CD4-positive, alpha-beta T cell (primary cell): Measurements from ENCODE around the gene MPHOSPH9. TPM values are rescaled to one million over a fixed set of nuclear protein-coding genes. Genes with fewer than 3 reads are reported as not detected.

Experiments
- ATAC-seq: fragments of 200-7000 bp; cut with Tn5 transposase; one replicate; pipeline ENCODE4 v1.10.0; 2022; ENCODE audit warnings: mild to moderate bottlenecking; ENCODE audit not compliant: poor library complexity
- CTCF ChIA-PET: fragments of 350-600 bp; sonication (Branson Sonifier 250); formaldehyde crosslinking; loops from one replicate; lab custom pipeline; 2021; ENCODE audit warnings: antibody characterized with exemption, inconsistent platforms; lab: Charles Lee
- POLR2A ChIA-PET: fragments of 350-600 bp; sonication (Branson Sonifier 250); formaldehyde crosslinking; loops from one replicate; lab custom pipeline; 2021; ENCODE audit warnings: antibody characterized with exemption, inconsistent platforms; lab: Charles Lee
- DNase-seq, 14 experiments: peaks; one replicate each; pipeline ENCODE4 v3.0.0-alpha.2; 2013 to 2020; ENCODE audit warnings: mixed read lengths in 2 of 14
- H3K27ac ChIP-seq, 2 donors: one replicate each; pipeline versions ENCODE4 v1.5.1 to v1.7.0; 2013; ENCODE audit warnings: low read length in 2 of 2, low read depth in 1 of 2, mild to moderate bottlenecking in 1 of 2
- H3K27me3 ChIP-seq, 2 experiments: 1 replicate in 1 of 2; 2 replicates in 1 of 2; pipeline versions ENCODE4 v1.6.1 to v1.7.0; 2013; ENCODE audit warnings: low read length in 2 of 2, control low read depth in 1 of 2, mild to moderate bottlenecking in 1 of 2, moderate library complexity in 1 of 2; ENCODE audit not compliant: insufficient read depth in 2 of 2, control insufficient read depth in 1 of 2
- H3K36me3 ChIP-seq: one replicate; pipeline ENCODE4 v1.6.1; 2013; ENCODE audit warnings: low read length, control low read depth; ENCODE audit not compliant: insufficient read depth
- H3K4me1 ChIP-seq: one replicate; pipeline ENCODE4 v1.6.1; 2013; ENCODE audit warnings: low read length, control low read depth; ENCODE audit not compliant: insufficient read depth
- H3K4me3 ChIP-seq: one replicate; pipeline ENCODE4 v1.5.1; 2013; ENCODE audit warnings: mild to moderate bottlenecking, low read length, moderate library complexity
- H3K9me3 ChIP-seq, 2 experiments: 1 replicate in 1 of 2; 2 replicates in 1 of 2; pipeline versions ENCODE4 v1.6.1 to v1.7.0; 2013; ENCODE audit warnings: low read length in 2 of 2, mild to moderate bottlenecking in 2 of 2, control low read depth in 1 of 2, moderate library complexity in 1 of 2; ENCODE audit not compliant: control insufficient read depth in 1 of 2, insufficient read depth in 1 of 2
- H3K27ac Mint-ChIP-seq: one replicate; pipeline ENCODE4 v1.8.0; 2020; ENCODE audit warnings: mixed read lengths
- H3K27me3 Mint-ChIP-seq: one replicate; pipeline ENCODE4 v1.8.0; 2021; ENCODE audit warnings: mixed read lengths
- H3K36me3 Mint-ChIP-seq: one replicate; pipeline ENCODE4 v1.8.0; 2021; ENCODE audit warnings: low read depth, mixed read lengths
- H3K4me1 Mint-ChIP-seq: one replicate; pipeline ENCODE4 v1.8.0; 2021; ENCODE audit warnings: low read depth, mixed read lengths
- H3K4me3 Mint-ChIP-seq: one replicate; pipeline ENCODE4 v1.8.0; 2020; ENCODE audit warnings: mild to moderate bottlenecking, mixed read lengths
- H3K9me3 Mint-ChIP-seq: one replicate; pipeline ENCODE4 v1.8.0; 2020; ENCODE audit warnings: mixed read lengths
- CTCF ChIP-seq: fragments of 200-600 bp; IDR thresholded peaks from one replicate; pipeline ENCODE4 v1.8.0; 2022; ENCODE audit warnings: antibody characterized with exemption, mild to moderate bottlenecking
- intact Hi-C, 2 experiments: fragments of 100-400 bp; cut with DNase I in 1 of 2; cut with micrococcal nuclease in 1 of 2; formaldehyde crosslinking; loops; one replicate each; pipeline versions ENCODE4 v1.15.1 to v1.9.0; 2023 to 2025; cut with DNase I, micrococcal nuclease
- total RNA-seq, 174 experiments: library from RNA in 2 of 174; stranded (reverse) in 2 of 174; gene quantifications; one replicate each; pipeline ENCODE4 v1.2.3 and lab custom pipeline; 2021 to 2026

Gene MPHOSPH9
- total RNA-seq, 2 experiments from 2014 or later = 80.9 to 84.5 TPM

GRCh38 chr12:123163227-123163626, 69.7 kb downstream of the MPHOSPH9 start:
- intact Hi-C loops = no loop called here
- Mint-ChIP-seq H3K9me3 (no peaks in the 10 kb centered on the region), H3K36me3 (peaks cover 76% of the 10 kb centered on the region), H3K4me3 (no peak overlapping the region), H3K4me1 (no peaks in the 10 kb centered on the region), H3K27ac (no peak overlapping the region), H3K27me3 (no peaks in the 10 kb centered on the region)
- ATAC-seq (no peak), DNase-seq (no peak)
- Histone ChIP-seq H3K27ac (no peak overlapping the region), H3K9me3 (no peaks in the 10 kb centered on the region), H3K4me3 (no peak overlapping the region), H3K4me1 (no peaks in the 10 kb centered on the region), H3K27me3 (no peaks in the 10 kb centered on the region), H3K36me3 (peaks cover 57% of the 10 kb centered on the region)
- CTCF ChIA-PET = interaction anchor here (0.6 to 1.6 kb wide), 3 partner anchors 10 to 84 kb away, joined by 3 to 4 read pairs (median 4); partner anchors contain the start of gene PITPNM2
- TF ChIP-seq CTCF = no peak
- POLR2A ChIA-PET = no interaction called here

GRCh38 chr12:123160801-123161487, 72.0 kb downstream of the MPHOSPH9 start:
- no peaks in the 10 kb centered on the region for H3K4me1 Mint-ChIP-seq

DNA sequence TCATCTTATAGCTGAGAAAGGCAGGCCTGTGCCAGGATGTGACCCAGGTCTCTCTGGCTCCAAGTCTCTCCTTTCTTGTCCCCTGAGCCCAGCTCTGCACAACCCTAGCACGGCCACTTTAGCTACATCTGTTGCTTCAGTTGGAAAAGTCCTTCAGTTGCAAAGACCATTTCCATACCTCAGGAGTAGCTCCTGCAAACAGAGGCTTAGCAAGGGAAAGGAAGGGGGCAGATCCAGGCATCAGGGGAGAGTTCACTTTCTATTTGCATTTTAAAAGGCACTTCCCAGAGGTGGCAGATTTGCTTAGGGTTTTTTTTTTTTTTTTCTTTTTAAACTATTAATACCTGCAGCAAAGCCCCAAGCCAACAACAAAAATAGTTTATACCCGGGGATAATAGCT, 79.0 kb downstream of the MPHOSPH9 start:
- peaks cover 27% of the 10 kb centered on the region for H3K4me1 ChIP-seq
- no peaks in the 10 kb centered on the region for H3K9me3 Mint-ChIP-seq
- POLR2A ChIA-PET = interaction anchor here (0.6 to 5.6 kb wide), 5 partner anchors 22 to 375 kb away, joined by 3 to 44 read pairs (median 6); partner anchors contain the start of genes MPHOSPH9 and MTRFR
- H3K27ac ChIP-seq = no peak overlapping the region
- H3K4me3 Mint-ChIP-seq = peak overlapping the region; percentile 11
- H3K36me3 ChIP-seq = peaks cover 13% of the 10 kb centered on the region
- CTCF ChIA-PET = interaction anchor here (0.7 to 1.9 kb wide), 4 partner anchors 9 to 110 kb away, joined by 3 to 7 read pairs (median 4); no protein-coding TSS in a partner anchor
- no peaks in the 10 kb centered on the region for H3K9me3 ChIP-seq
- H3K27me3 ChIP-seq = no peaks in the 10 kb centered on the region
- TF ChIP-seq CTCF = no peak
- H3K27me3 Mint-ChIP-seq = no peaks in the 10 kb centered on the region
- H3K36me3 Mint-ChIP-seq = peaks cover 17% of the 10 kb centered on the region
- intact Hi-C loops = loop anchor here (5.0 kb wide), 2 partner anchors 83 to 177 kb away; partner anchors contain the start of gene OGFOD2 (in 1 of the 2)
- DNase-seq = no peak
- H3K4me3 ChIP-seq = no peak overlapping the region
- H3K4me1 Mint-ChIP-seq = peaks cover 30% of the 10 kb centered on the region
- no peak overlapping the region for H3K27ac Mint-ChIP-seq
- ATAC-seq = no peak

More at GRCh38 chr12:123160801-123161487, 72.0 kb downstream of the MPHOSPH9 start:
- Histone ChIP-seq H3K27me3 (no peaks in the 10 kb centered on the region), H3K36me3 (peaks cover 47% of the 10 kb centered on the region), H3K4me3 (no peak overlapping the region), H3K27ac (no peak overlapping the region), H3K4me1 (no peaks in the 10 kb centered on the region), H3K9me3 (no peaks in the 10 kb centered on the region)
- DNase-seq (no peak), ATAC-seq (no peak)
- no peak for TF ChIP-seq CTCF
- intact Hi-C loops = no loop called here
- H3K27ac Mint-ChIP-seq = no peak overlapping the region
- peaks cover 65% of the 10 kb centered on the region for H3K36me3 Mint-ChIP-seq
- no peak overlapping the region for H3K4me3 Mint-ChIP-seq
- ChIA-PET POLR2A (interaction anchor here (0.6 to 1.8 kb wide), 5 partner anchors 9 to 80 kb away, joined by 3 to 5 read pairs (median 3); no protein-coding TSS in a partner anchor), CTCF (interaction anchor here (1.3 to 1.5 kb wide), 2 partner anchors 11 to 86 kb away, joined by 4 to 5 read pairs; no protein-coding TSS in a partner anchor)
- H3K9me3 Mint-ChIP-seq = no peaks in the 10 kb centered on the region
- H3K27me3 Mint-ChIP-seq = no peaks in the 10 kb centered on the region
